Lower leg skin (tissue), 4 donors: ENCODE measurements around the gene CHPF. TPM values are rescaled to one million over a fixed set of nuclear protein-coding genes. Genes with fewer than 3 reads are reported as not detected.

Experiments
- DNase-seq, 2 donors: peaks; one replicate each; pipeline ENCODE4 v3.0.0-alpha.2; 2019; ENCODE audit warnings: low spot score in 2 of 2
- H3K4me3 ChIP-seq: fragments of 200-600 bp; sonication (generic); 2 replicates; pipeline ENCODE4 v1.5.1; 2017; ENCODE audit warnings: mild to moderate bottlenecking, low read depth; ENCODE audit not compliant: poor library complexity, severe bottlenecking
- POLR2A ChIP-seq, 2 donors: fragments of 450-650 bp; IDR thresholded peaks; one replicate each; pipeline ENCODE4 v1.6.1; 2016 to 2017; ENCODE audit warnings: antibody characterized with exemption in 2 of 2, mild to moderate bottlenecking in 1 of 2, moderate library complexity in 1 of 2
- WGBS, 2 donors: methylation state at CpG; one replicate each; pipeline ENCODE4 v1.1.5; 2018; 5-methylcytosine and 5-hydroxymethylcytosine counted together
- intact Hi-C: fragments of 100-400 bp; cut with DNase I; formaldehyde crosslinking; loops from one replicate; pipeline ENCODE4 v1.15.0; 2023; ENCODE audit warnings: low total_unique reads
- total RNA-seq, 4 donors: library from RNA; depleted of rRNA; stranded (reverse); fragments of >200 nt; gene quantifications; one replicate each; pipeline ENCODE4 v1.1.0, GENCODE V29; 2016
- TF ChIP-seq, protein P1 (sequence below), 3 donors: fragments of 450-650 bp; IDR thresholded peaks; one replicate each; pipeline ENCODE4 v1.5.1; 2016; ENCODE audit warnings: antibody characterized with exemption in 3 of 3, mild to moderate bottlenecking in 3 of 3, moderate library complexity in 2 of 3

Gene CHPF
- total RNA-seq, 4 donors from 2014 or later, result 37.8 to 73.1 (median 58.4) TPM

DNA sequence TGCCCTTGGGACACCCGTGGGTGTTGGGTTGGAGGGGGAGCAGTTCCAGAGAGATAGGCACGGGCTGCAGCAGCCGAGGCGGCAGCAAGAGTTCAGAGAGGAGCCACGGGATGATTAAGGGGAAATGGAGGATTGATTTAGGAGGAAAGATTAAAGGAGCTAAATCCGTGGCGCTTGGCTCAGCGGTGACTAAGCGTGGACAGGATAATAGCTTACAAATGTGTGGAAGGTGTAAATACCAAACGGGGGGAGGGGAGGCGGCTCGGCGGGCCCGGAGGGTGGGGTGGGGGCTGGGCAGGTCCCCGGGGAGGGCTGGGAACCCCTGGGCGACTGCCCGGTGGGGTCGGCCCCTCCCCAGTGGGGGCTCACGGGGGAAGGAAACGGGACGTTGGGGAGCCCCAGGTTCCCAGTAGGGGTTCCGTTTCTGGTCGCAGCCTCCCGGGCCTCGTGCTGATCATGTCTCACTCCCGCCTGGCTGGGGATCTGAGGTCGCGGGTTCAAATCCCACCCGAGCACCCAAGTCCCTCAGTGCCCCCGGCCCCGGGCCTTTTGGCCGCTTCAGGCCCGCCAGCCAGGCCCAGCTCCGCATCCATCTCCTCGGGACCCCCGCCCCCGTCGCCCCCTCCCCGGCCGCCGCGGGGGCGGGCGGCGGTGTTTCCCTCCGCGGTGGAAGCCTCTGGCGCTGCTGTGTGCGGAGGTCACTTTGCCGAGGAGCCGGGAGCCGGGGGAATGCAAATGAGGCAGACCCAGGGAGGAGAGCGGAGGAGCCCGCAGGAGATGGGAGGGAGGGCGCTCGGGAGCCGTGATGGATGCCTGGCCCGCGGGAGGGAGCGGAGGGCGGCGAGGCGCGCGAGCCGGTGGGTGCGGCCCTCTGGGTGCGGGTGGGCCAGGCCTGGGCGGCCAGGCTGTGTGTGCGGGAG is 21.2 kb downstream of the CHPF start:
- no peak for TF ChIP-seq POLR2A (IDR thresholded peaks at IDR 0.05)
- TF ChIP-seq, protein P1, sequence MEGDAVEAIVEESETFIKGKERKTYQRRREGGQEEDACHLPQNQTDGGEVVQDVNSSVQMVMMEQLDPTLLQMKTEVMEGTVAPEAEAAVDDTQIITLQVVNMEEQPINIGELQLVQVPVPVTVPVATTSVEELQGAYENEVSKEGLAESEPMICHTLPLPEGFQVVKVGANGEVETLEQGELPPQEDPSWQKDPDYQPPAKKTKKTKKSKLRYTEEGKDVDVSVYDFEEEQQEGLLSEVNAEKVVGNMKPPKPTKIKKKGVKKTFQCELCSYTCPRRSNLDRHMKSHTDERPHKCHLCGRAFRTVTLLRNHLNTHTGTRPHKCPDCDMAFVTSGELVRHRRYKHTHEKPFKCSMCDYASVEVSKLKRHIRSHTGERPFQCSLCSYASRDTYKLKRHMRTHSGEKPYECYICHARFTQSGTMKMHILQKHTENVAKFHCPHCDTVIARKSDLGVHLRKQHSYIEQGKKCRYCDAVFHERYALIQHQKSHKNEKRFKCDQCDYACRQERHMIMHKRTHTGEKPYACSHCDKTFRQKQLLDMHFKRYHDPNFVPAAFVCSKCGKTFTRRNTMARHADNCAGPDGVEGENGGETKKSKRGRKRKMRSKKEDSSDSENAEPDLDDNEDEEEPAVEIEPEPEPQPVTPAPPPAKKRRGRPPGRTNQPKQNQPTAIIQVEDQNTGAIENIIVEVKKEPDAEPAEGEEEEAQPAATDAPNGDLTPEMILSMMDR (IDR thresholded peaks at IDR 0.05), result no peak
- DNase-seq, result no peak
- intact Hi-C loops, result no loop called here
- H3K4me3 ChIP-seq, result no peak overlapping the region
- WGBS, 2 donors, result 1 to 4% methylated on average over 47 to 55 of the region's 70 CpGs

DNA sequence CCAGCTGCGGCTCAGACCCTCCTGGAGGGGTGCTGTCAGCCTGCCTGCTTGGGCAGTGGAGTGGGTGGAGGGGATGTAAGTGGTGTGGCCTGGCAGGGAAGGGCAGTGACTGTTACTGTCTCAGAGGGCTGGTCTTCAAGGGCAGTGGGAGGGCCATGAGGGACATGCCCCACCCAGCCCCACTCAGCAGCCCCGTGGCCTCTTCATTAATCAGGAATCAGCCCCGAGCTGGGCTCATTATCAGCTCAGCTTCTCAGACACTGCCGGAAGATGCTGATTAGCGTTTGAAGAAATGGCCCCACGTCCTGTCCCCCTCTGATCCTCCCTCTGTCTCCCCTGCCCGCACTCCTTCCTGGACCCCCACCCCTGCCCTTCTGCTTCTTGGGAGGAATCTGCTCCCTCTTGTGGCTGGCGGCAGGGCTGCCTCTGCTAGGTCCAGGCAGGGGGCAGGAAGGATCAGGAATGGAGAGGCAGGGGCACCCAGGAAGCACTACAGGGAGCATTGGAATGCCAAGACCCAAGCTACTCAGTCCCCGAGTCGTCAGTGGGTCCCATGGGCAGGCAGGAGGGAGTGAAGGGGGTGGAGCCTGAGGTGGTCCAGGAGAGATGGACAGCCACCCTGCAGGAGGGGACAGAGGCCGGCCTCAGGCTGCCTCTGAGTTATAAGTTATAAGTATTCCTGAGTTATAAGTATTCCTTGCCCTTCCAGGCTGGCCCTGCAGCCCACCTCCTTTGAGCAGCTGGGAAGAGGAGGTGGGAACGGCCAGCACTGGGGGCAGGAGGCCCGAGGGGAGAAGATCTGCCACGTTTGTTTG is 22.3 kb downstream of the CHPF start:
- no peak for DNase-seq
- TF ChIP-seq POLR2A (IDR thresholded peaks at IDR 0.05), result no peak
- TF ChIP-seq, protein P1 (IDR thresholded peaks at IDR 0.05), result no peak
- intact Hi-C loops, result no loop called here
- H3K4me3 ChIP-seq, result no peak overlapping the region
- 16 to 22% methylated on average over 14 of the region's 14 CpGs for WGBS, 2 donors

DNA sequence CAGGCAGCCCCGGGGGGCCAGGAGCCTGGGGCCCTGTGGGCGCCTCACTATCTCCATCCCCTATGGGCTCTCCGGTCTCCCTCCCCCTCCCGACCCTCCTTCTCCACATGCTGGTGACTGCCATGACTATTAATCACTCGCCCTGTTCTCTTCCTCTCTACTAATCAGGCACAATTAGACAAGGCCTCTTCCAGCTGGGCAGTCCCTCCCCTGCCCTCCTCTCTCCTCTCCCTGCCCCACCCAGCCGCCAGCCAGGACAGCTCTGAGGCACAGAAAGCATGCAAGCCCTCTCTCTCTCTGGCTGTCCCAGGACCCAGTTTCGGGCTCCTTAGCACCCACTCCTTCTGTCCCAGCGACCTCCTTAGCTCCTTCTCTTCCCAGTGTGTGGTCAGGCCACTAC is 23.5 kb downstream of the CHPF start:
- WGBS, 2 donors, result 67 to 73% methylated on average over 8 of the region's 8 CpGs
- DNase-seq, result no peak
- intact Hi-C loops, result no loop called here
- TF ChIP-seq, protein P1 (IDR thresholded peaks at IDR 0.05), result no peak
- no peak for TF ChIP-seq POLR2A (IDR thresholded peaks at IDR 0.05)
- no peak overlapping the region for H3K4me3 ChIP-seq

DNA sequence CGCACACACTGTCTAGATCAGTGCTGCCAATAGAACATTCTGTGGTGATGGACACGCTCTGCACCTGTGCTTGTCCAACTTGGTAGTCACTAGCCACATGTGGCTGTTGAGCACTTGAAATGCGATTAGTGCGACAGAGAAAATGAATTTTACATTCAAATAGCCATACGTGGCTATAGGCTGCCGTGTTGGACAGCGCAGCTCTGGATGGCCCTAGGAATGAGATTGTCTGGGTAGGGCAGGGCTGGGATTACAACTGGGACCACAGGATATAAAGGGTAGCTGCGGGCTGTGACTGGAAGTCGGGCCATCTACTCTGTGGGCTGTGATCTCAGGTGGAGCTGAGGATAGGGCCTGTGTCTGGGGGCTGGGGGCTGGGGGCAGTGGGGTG is 24.1 kb downstream of the CHPF start:
- TF ChIP-seq POLR2A (IDR thresholded peaks at IDR 0.05), result no peak
- TF ChIP-seq, protein P1 (IDR thresholded peaks at IDR 0.05), result no peak
- intact Hi-C loops, result no loop called here
- 92 to 96% methylated on average over 9 of the region's 9 CpGs for WGBS, 2 donors

DNA sequence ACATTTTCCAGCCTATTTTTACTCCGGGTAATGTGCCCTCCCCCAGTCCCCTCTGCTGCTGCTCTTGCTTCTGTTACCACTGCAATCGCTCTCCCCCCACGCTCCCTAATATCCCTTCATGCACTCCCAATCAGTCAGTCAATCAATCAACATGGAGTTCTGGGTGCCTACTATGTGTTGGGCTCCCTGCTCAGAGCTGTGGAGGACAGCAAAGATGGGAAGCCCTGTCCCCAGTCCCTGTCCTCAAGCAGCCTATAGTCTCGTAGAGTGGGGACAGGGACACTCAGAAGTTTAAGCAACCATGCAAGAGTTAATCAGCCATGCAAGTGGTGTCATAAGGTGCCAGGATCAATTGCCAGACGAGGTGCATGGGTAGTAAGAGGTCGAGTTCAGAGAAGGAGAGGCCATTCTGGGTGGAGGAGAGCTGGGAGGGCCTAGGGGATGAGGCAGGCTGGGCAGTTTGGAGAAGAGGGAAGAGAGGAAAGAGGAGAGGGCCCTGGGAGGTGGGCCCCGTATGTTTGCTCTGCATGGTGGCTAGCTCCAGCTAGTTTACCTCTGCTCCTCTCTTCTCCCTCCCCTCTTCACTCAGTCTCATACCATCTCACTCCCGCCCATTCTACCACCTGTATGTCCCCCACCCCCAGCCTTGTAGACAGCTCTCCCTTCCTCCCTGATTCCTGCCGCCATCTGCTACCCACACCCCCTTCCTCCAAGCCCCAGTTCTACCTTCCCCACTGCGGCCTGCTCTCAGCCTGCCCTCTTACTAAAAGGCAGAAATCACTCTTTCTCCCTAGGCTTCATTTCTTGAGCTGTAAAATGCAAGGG is 25.4 kb downstream of the CHPF start:
- 59 to 63% methylated on average over 10 of the region's 10 CpGs for WGBS, 2 donors
- no peak for TF ChIP-seq POLR2A (IDR thresholded peaks at IDR 0.05)
- TF ChIP-seq, protein P1 (IDR thresholded peaks at IDR 0.05), result no peak

More for the DNA sequence above, 24.1 kb downstream of the CHPF start:
- H3K4me3 ChIP-seq, result no peak overlapping the region
- no peak for DNase-seq

More for the DNA sequence above, 25.4 kb downstream of the CHPF start:
- DNase-seq, result no peak
- no peak overlapping the region for H3K4me3 ChIP-seq
- intact Hi-C loops, result no loop called here
